ENCODE results near the gene PIP5KL1. TPM values are rescaled to one million over a fixed set of nuclear protein-coding genes. Genes with fewer than 3 reads are reported as not detected.

PIP5KL1 gene
- total and polyA plus RNA-seq, 2 of the 8 experiments (the other 6 are each of a cell fraction or from before 2014, with no cell fraction given) = 13.4 to 15.4 TPM

GRCh38 chr9:127884427-127884911 lies 46.1 kb downstream of the PIP5KL1 start:
- Histone ChIP-seq H2AK5ac (ENCODE audit: low read depth, low read length) (no peak overlapping the region; the same call in 1 of the 2 replicates), H3K4ac (replicated peaks; ENCODE audit: insufficient read length, low read depth, low read length) (no peak overlapping the region), H3K18ac (ENCODE audit: extremely low read depth, low read length) (no peak overlapping the region), H4K91ac (replicated peaks; ENCODE audit: insufficient read length, low read length) (no peak overlapping the region), H4K8ac (ENCODE audit: extremely low read depth, insufficient read depth, low read length) (no peak overlapping the region), H2BK15ac (ENCODE audit: low read length) (no peak overlapping the region), H3K23me2 (ENCODE audit: low read depth, low read length) (no peaks in the 10 kb centered on the region), H3K56ac (replicated peaks; ENCODE audit: insufficient read length, low read depth, low read length) (no peak overlapping the region), H3K4me1 (replicated peaks in 1 of 4; ENCODE audit: control insufficient read depth in 3 of 4, insufficient read depth in 4 of 4, low read length in 3 of 4) (no peaks in the 10 kb centered on the region; a peak in 3 of 7 replicates), H2AFZ (ENCODE audit: low read length) (no peak overlapping the region), H3K27me3 (replicated peaks in 1 of 4; ENCODE audit: control insufficient read depth in 3 of 4, extremely low read depth in 1 of 4, insufficient read depth in 3 of 4, low read length in 3 of 4) (no peaks in the 10 kb centered on the region), H3K27ac (ENCODE audit: low read depth, low read length) (no peak overlapping the region), H3K23ac (ENCODE audit: insufficient read length) (no peak overlapping the region), H3K79me2 (ENCODE audit: control insufficient read depth in 1 of 2, insufficient read depth in 2 of 2, low read length in 2 of 2) (no peaks in the 10 kb centered on the region), H3K14ac (ENCODE audit: insufficient read length) (no peak overlapping the region), H2BK20ac (ENCODE audit: low read length) (no peak overlapping the region), H2BK12ac (ENCODE audit: low read depth, low read length) (no peak overlapping the region), H3K4me3 (ENCODE audit: extremely low read depth in 1 of 4, insufficient read depth in 2 of 4, low read depth in 3 of 4, low read length in 4 of 4) (no peak overlapping the region), H3K79me1 (ENCODE audit: low read depth, low read length) (no peaks in the 10 kb centered on the region), H4K5ac (ENCODE audit: insufficient read length, low read depth, low read length) (no peak overlapping the region), H2BK120ac (replicated peaks; ENCODE audit: low read depth, low read length) (no peak overlapping the region), H3K4me2 (ENCODE audit: insufficient read depth in 1 of 2, low read depth in 2 of 2, low read length in 2 of 2) (no peak overlapping the region), H3K9ac (replicated peaks in 1 of 4; ENCODE audit: extremely low read depth in 1 of 4, low read depth in 3 of 4, low read length in 3 of 4) (no peak overlapping the region; a peak in 1 of 7 replicates), H2BK5ac (ENCODE audit: low read depth, low read length) (no peak overlapping the region; the same call in 1 of the 2 replicates), H3K9me3 (ENCODE audit: insufficient read depth in 2 of 2, low read depth in 1 of 2, low read length in 1 of 2) (no peaks in the 10 kb centered on the region), H3K36me3 (ENCODE audit: control insufficient read depth in 2 of 4, insufficient read depth in 4 of 4, low read length in 3 of 4) (peaks cover 0 to 14% (median 8%) of the 10 kb centered on the region in 4 experiments; a peak in 4 of 8 replicates), H4K20me1 (replicated peaks in 1 of 2; ENCODE audit: control insufficient read depth in 1 of 2, insufficient read depth in 2 of 2, low read length in 2 of 2) (peaks cover 0 to 2% of the 10 kb centered on the region in 2 experiments)
- ChIA-PET POLR2A (ENCODE audit: partially characterized antibody) (interaction anchor here (0.8 to 8.6 kb wide), 8 partner anchors 9 to 82 kb away, joined by 3 to 91 read pairs (median 4); partner anchors contain the start of genes PIP5KL1 and ST6GALNAC6), CTCF (ENCODE audit: partially characterized antibody) (interaction anchor here (0.7 to 2.2 kb wide), 11 partner anchors 9 to 150 kb away, joined by 3 to 10 read pairs (median 5); partner anchors contain the start of genes ST6GALNAC4 and TOR2A)
- DNase-seq (ENCODE audit: low read depth in 1 of 2, low spot score in 2 of 2) (no peak), FAIRE-seq (no peak)
- WGBS, 2 experiments (ENCODE audit: extremely low coverage in 1 of 2, insufficient coverage in 1 of 2, insufficient read length in 1 of 2, insufficient replicate concordance in 2 of 2, low coverage in 1 of 2, low lambda C conversion rate in 2 of 2, missing lambda C conversion rate in 1 of 2) = 89% methylated on average over 11 of the region's 11 CpGs; no CpG with 5 or more reads in 1 of the 2 experiments
- TF ChIP-seq BACH1 (IDR thresholded peaks at IDR 0.05; ENCODE audit: low read length) = no peak
- no peak for TF ChIP-seq SP1 (IDR thresholded peaks at IDR 0.05; ENCODE audit: low read depth, low read length)
- no peak for TF ChIP-seq ASH2L (IDR thresholded peaks at IDR 0.05; ENCODE audit: low read length)
- TF ChIP-seq KDM5A (IDR thresholded peaks at IDR 0.05; ENCODE audit: low read length) = no peak
- TF ChIP-seq TBP (IDR thresholded peaks at IDR 0.05; ENCODE audit: low read depth, low read length) = no peak
